Neural cell (in vitro differentiated cells): Measurements from ENCODE around the gene KMT2B.

Source experiments
- EZH2 ChIP-seq: fragments of 200-600, 300-800 bp; shearing (Covaris generic), sonication (generic); IDR thresholded peaks from 2 replicates; pipeline ENCODE4 v1.6.1; 2014; ENCODE audit warnings: antibody characterized with exemption, low read length, borderline replicate concordance, mild to moderate bottlenecking; ENCODE audit not compliant: insufficient read depth, poor library complexity, severe bottlenecking
- SMC3 ChIP-seq: fragments of 450-650 bp; conservative IDR thresholded peaks from 2 replicates; pipeline ENCODE4 v1.6.1; 2014; ENCODE audit warnings: antibody characterized with exemption, mild to moderate bottlenecking, moderate library complexity; ENCODE audit not compliant: poor library complexity
- TF ChIP-seq, protein P1 (sequence below): fragments of 450-650 bp; IDR thresholded peaks from 2 replicates; pipeline ENCODE4 v1.5.1; 2014; ENCODE audit warnings: antibody characterized with exemption, mild to moderate bottlenecking, moderate library complexity; ENCODE audit not compliant: poor library complexity, severe bottlenecking

DNA sequence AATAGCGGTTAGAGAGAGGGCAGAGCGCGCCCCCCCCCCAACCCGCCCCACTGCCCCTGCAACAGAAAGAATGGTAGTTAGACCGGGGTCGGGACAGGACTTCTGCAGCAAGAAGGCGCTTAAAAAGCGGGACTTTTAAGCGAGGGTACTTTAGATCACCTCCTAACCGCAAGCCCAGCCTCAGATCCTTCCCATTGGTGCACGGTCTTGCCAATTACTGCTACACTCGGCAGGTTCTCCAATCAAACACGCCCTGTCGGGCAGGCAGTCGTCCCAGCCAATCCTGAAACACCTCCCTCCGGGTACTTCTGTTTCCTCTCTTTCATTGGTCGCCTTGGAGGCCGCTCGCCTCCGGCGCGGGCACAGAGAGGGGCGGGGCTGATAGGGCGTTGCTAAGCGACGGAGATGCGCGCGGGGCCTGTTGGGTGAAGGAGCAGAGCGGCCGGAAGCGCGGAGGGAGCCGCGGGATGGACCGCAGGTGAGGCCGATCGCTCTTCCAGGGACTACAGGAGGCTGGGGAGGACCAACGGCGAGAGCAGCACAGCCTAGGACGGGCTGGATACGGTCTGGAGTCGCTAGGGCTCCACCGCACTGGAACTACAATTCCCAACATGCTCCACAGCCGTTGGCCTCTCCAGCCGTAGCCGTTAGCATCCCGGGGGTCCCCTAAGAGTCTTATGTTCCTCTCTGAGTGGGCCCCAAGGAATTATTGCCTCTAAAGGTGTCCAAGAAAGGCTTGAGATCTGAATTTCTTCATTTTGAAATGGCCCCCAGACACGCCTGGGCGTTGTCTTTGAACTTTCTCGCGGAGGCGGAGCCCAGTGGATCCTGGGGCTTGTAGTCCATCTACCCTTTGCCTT is 40.2 kb downstream of the KMT2B start, which contains the start of gene PROSER3:
- TF ChIP-seq EZH2 (no peak), SMC3 (peak; percentile 35)
- TF ChIP-seq, protein P1, sequence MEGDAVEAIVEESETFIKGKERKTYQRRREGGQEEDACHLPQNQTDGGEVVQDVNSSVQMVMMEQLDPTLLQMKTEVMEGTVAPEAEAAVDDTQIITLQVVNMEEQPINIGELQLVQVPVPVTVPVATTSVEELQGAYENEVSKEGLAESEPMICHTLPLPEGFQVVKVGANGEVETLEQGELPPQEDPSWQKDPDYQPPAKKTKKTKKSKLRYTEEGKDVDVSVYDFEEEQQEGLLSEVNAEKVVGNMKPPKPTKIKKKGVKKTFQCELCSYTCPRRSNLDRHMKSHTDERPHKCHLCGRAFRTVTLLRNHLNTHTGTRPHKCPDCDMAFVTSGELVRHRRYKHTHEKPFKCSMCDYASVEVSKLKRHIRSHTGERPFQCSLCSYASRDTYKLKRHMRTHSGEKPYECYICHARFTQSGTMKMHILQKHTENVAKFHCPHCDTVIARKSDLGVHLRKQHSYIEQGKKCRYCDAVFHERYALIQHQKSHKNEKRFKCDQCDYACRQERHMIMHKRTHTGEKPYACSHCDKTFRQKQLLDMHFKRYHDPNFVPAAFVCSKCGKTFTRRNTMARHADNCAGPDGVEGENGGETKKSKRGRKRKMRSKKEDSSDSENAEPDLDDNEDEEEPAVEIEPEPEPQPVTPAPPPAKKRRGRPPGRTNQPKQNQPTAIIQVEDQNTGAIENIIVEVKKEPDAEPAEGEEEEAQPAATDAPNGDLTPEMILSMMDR: peak; percentile 35
